ENCODE data around the gene TMEM259.

Gene TMEM259

GRCh38 chr19:998064-998463 is 22.9 kb downstream of the TMEM259 start:
- H3K27me3 ChIP-seq (replicated peaks; ENCODE audit: control insufficient read depth, insufficient read depth, low read length): no peaks in the 10 kb centered on the region; the same call in 1 of the 2 replicates
- no peak for DNase-seq (ENCODE audit: extremely low read depth, insufficient read length)
- no peak for TF ChIP-seq CTCF (IDR thresholded peaks at IDR 0.05; ENCODE audit: insufficient read depth, low read length, poor library complexity, severe bottlenecking)

DNA sequence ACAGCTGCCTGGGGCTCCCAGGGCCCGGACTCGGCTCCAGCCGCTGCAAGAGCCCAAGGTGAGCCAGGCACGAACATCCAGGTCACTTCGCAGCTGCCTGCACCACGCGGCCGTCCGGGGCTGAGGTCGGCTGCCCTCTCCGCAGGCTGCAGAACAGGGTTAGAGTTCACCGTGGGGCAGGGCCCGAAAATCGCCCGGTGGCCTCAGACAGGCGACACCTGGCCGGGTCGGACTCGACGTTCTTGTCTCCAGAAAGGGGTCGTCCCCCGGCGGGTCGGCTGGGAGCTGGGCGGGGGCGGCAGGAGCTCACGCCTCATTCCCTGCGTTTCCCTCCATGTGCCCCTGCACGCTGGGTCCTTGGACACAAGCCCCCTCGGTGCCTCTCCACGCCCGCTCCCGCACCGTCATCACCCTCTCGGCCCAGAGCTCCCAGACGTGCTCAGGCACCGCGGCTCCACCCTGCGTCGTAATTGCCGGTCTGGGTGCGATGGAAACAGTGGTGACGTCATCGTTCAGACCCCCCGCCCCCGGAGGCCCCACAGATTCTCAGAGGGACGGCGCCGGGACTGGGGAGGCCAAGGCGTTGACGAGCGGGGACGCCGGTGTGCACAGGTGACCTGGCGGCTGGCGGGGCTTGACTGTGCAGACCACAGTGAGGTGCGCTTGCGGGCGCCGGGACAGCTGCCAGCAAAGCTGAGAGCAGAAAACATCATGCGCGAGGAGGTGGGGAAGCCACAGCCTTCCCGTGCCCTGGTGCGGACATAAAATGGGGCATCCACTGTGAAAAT is 24.7 kb downstream of the TMEM259 start:
- DNase-seq (ENCODE audit: extremely low read depth, insufficient read length): peak; percentile 75
- TF ChIP-seq CTCF (IDR thresholded peaks at IDR 0.05; ENCODE audit: insufficient read depth, low read length, poor library complexity, severe bottlenecking): no peak
- H3K36me3 ChIP-seq (ENCODE audit: control insufficient read depth, insufficient read depth, low read length): peaks cover 2% of the 10 kb centered on the region
- no peak overlapping the region for H3K4me3 ChIP-seq (replicated peaks; ENCODE audit: low read depth, low read length)
- no peaks in the 10 kb centered on the region; the same call in 1 of the 2 replicates for H3K27me3 ChIP-seq (replicated peaks; ENCODE audit: control insufficient read depth, insufficient read depth, low read length)

More at GRCh38 chr19:998064-998463, 22.9 kb downstream of the TMEM259 start:
- Histone ChIP-seq H3K36me3 (ENCODE audit: control insufficient read depth, insufficient read depth, low read length) (peaks cover 1% of the 10 kb centered on the region), H3K4me3 (replicated peaks; ENCODE audit: low read depth, low read length) (no peak overlapping the region)

GRCh38 chr19:995051-995827 is 25.7 kb downstream of the TMEM259 start:
- no peak for DNase-seq (ENCODE audit: extremely low read depth, insufficient read length)

GRCh38 chr19:994516-994915 is 26.4 kb downstream of the TMEM259 start:
- Histone ChIP-seq H3K27me3 (replicated peaks; ENCODE audit: control insufficient read depth, insufficient read depth, low read length) (no peaks in the 10 kb centered on the region; the same call in 1 of the 2 replicates), H3K4me3 (replicated peaks; ENCODE audit: low read depth, low read length) (no peak overlapping the region), H3K36me3 (ENCODE audit: control insufficient read depth, insufficient read depth, low read length) (peaks cover 8% of the 10 kb centered on the region)
- DNase-seq (ENCODE audit: extremely low read depth, insufficient read length): no peak
- TF ChIP-seq CTCF (IDR thresholded peaks at IDR 0.05; ENCODE audit: insufficient read depth, low read length, poor library complexity, severe bottlenecking): no peak

More at GRCh38 chr19:995051-995827, 25.7 kb downstream of the TMEM259 start:
- Histone ChIP-seq H3K36me3 (ENCODE audit: control insufficient read depth, insufficient read depth, low read length) (peaks cover 4% of the 10 kb centered on the region), H3K27me3 (replicated peaks; ENCODE audit: control insufficient read depth, insufficient read depth, low read length) (no peaks in the 10 kb centered on the region; the same call in 1 of the 2 replicates), H3K4me3 (replicated peaks; ENCODE audit: low read depth, low read length) (no peak overlapping the region)
- no peak for TF ChIP-seq CTCF (IDR thresholded peaks at IDR 0.05; ENCODE audit: insufficient read depth, low read length, poor library complexity, severe bottlenecking)

DNA sequence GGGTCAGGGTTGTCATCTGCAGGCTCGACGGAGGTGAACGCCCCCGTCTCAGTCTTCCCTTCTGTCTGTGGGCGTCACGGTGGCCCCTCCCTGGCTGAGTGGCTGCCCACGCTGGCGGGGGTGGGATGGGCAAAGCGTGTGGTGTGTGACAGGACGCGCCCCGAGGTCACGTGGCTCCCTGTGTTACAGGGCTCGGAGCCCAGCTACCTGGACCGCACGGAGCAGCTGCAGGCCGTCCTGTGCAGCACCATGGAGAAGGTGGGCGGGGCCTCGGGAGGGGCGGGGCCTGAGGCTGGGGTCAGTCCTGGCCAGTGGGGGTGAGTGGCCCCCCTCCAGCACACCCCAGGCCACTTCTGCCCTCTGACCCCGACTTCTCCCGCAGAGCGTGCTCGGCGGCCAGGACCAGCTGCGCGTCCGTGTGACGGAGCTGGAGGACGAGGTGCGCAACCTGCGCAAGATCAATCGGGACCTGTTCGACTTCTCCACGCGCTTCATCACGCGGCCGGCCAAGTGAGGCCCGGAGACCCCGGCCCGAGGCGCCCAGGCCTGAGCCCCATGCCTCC is 27.0 kb downstream of the TMEM259 start:
- H3K36me3 ChIP-seq (ENCODE audit: control insufficient read depth, insufficient read depth, low read length): peaks cover 8% of the 10 kb centered on the region
- H3K27me3 ChIP-seq (replicated peaks; ENCODE audit: control insufficient read depth, insufficient read depth, low read length): no peaks in the 10 kb centered on the region
- TF ChIP-seq CTCF (IDR thresholded peaks at IDR 0.05; ENCODE audit: insufficient read depth, low read length, poor library complexity, severe bottlenecking): no peak
- DNase-seq (ENCODE audit: extremely low read depth, insufficient read length): no peak
- no peak overlapping the region for H3K4me3 ChIP-seq (replicated peaks; ENCODE audit: low read depth, low read length)

Data from GM06990 (cell line).